ENCODE data around the gene MAML3. TPM values are rescaled to one million over a fixed set of nuclear protein-coding genes. Genes with fewer than 3 reads are reported as not detected.

MAML3 gene
- total RNA-seq, 1 donor from 2014 or later: 8.1 TPM

GRCh38 chr4:139749835-139750498, 404.0 kb downstream of the MAML3 start:
- Mint-ChIP-seq H3K9me3 (ENCODE audit: unreplicated experiment) (no peaks in the 10 kb centered on the region), H3K27me3 (ENCODE audit: low read depth, unreplicated experiment) (no peaks in the 10 kb centered on the region), H3K4me1 (ENCODE audit: low read depth, unreplicated experiment) (peaks cover 6% of the 10 kb centered on the region), H3K4me3 (ENCODE audit: unreplicated experiment) (no peak overlapping the region), H3K36me3 (ENCODE audit: low read depth, unreplicated experiment) (no peaks in the 10 kb centered on the region), H3K27ac (ENCODE audit: unreplicated experiment) (no peak overlapping the region)
- Histone ChIP-seq H3K9me3 (ENCODE audit: insufficient read depth, low read depth, low read length) (no peaks in the 10 kb centered on the region), H3K27ac (ENCODE audit: low read depth, low read length) (no peak overlapping the region), H3K4me1 (ENCODE audit: insufficient read depth, low read length) (no peaks in the 10 kb centered on the region), H3K27me3 (ENCODE audit: insufficient read depth, low read length) (no peaks in the 10 kb centered on the region), H3K4me2 (ENCODE audit: low read length) (no peak overlapping the region), H3K4me3 (ENCODE audit: insufficient read depth, low read depth, low read length) (no peak overlapping the region), H3K9ac (ENCODE audit: low read length) (no peak overlapping the region), H3K36me3 (ENCODE audit: insufficient read depth, low read length) (no peaks in the 10 kb centered on the region), H2AFZ (ENCODE audit: low read depth, low read length) (no peak overlapping the region), H3K79me2 (ENCODE audit: insufficient read depth, low read length) (no peaks in the 10 kb centered on the region), H4K20me1 (ENCODE audit: insufficient read depth, low read length) (no peaks in the 10 kb centered on the region)
- DNase-seq (ENCODE audit: low read depth) (no peak), FAIRE-seq (no peak)
- TF ChIP-seq EZH2 (IDR thresholded peaks at IDR 0.05; ENCODE audit: insufficient read depth, low read length) (no peak), CTCF (IDR thresholded peaks at IDR 0.05; ENCODE audit: insufficient read depth, low read depth, low read length) (no peak)

- Histone ChIP-seq H4K20me1 (ENCODE audit: insufficient read depth, low read length) (no peaks in the 10 kb centered on the region), H3K4me2 (ENCODE audit: low read length) (no peak overlapping the region), H3K9ac (ENCODE audit: low read length) (no peak overlapping the region), H3K4me3 (ENCODE audit: insufficient read depth, low read depth, low read length) (no peak overlapping the region), H3K9me3 (ENCODE audit: insufficient read depth, low read depth, low read length) (no peaks in the 10 kb centered on the region), H3K27me3 (ENCODE audit: insufficient read depth, low read length) (no peaks in the 10 kb centered on the region), H3K36me3 (ENCODE audit: insufficient read depth, low read length) (no peaks in the 10 kb centered on the region), H2AFZ (ENCODE audit: low read depth, low read length) (no peak overlapping the region), H3K27ac (ENCODE audit: low read depth, low read length) (no peak overlapping the region), H3K79me2 (ENCODE audit: insufficient read depth, low read length) (no peaks in the 10 kb centered on the region), H3K4me1 (ENCODE audit: insufficient read depth, low read length) (no peaks in the 10 kb centered on the region)
- Mint-ChIP-seq H3K4me3 (ENCODE audit: unreplicated experiment) (no peak overlapping the region), H3K36me3 (ENCODE audit: low read depth, unreplicated experiment) (no peaks in the 10 kb centered on the region), H3K27ac (ENCODE audit: unreplicated experiment) (no peak overlapping the region), H3K9me3 (ENCODE audit: unreplicated experiment) (no peaks in the 10 kb centered on the region), H3K4me1 (ENCODE audit: low read depth, unreplicated experiment) (peaks cover 6% of the 10 kb centered on the region), H3K27me3 (ENCODE audit: low read depth, unreplicated experiment) (no peaks in the 10 kb centered on the region)
- no peak for TF ChIP-seq CTCF (IDR thresholded peaks at IDR 0.05; ENCODE audit: insufficient read depth, low read depth, low read length)
- DNase-seq (ENCODE audit: low read depth): no peak
- FAIRE-seq: no peak
Observed at GRCh38 chr4:139749338-139749737, 404.6 kb downstream of the MAML3 start.

GRCh38 chr4:139746431-139747171, 407.4 kb downstream of the MAML3 start:
- Histone ChIP-seq H3K9ac (ENCODE audit: low read length) (no peak overlapping the region), H3K79me2 (ENCODE audit: insufficient read depth, low read length) (no peaks in the 10 kb centered on the region), H3K4me1 (ENCODE audit: insufficient read depth, low read length) (no peaks in the 10 kb centered on the region), H3K9me3 (ENCODE audit: insufficient read depth, low read depth, low read length) (no peaks in the 10 kb centered on the region), H3K27ac (ENCODE audit: low read depth, low read length) (no peak overlapping the region), H3K4me2 (ENCODE audit: low read length) (peak overlapping the region; percentile 30), H2AFZ (ENCODE audit: low read depth, low read length) (no peak overlapping the region), H3K36me3 (ENCODE audit: insufficient read depth, low read length) (no peaks in the 10 kb centered on the region), H3K4me3 (ENCODE audit: insufficient read depth, low read depth, low read length) (no peak overlapping the region), H3K27me3 (ENCODE audit: insufficient read depth, low read length) (no peaks in the 10 kb centered on the region), H4K20me1 (ENCODE audit: insufficient read depth, low read length) (no peaks in the 10 kb centered on the region)
- Mint-ChIP-seq H3K9me3 (ENCODE audit: unreplicated experiment) (no peaks in the 10 kb centered on the region), H3K4me1 (ENCODE audit: low read depth, unreplicated experiment) (peaks cover 15% of the 10 kb centered on the region), H3K4me3 (ENCODE audit: unreplicated experiment) (no peak overlapping the region), H3K36me3 (ENCODE audit: low read depth, unreplicated experiment) (no peaks in the 10 kb centered on the region), H3K27me3 (ENCODE audit: low read depth, unreplicated experiment) (no peaks in the 10 kb centered on the region), H3K27ac (ENCODE audit: unreplicated experiment) (no peak overlapping the region)
- DNase-seq (ENCODE audit: low read depth) (no peak), FAIRE-seq (no peak)
- TF ChIP-seq CTCF (IDR thresholded peaks at IDR 0.05; ENCODE audit: insufficient read depth, low read depth, low read length) (no peak), EZH2 (IDR thresholded peaks at IDR 0.05; ENCODE audit: insufficient read depth, low read length) (no peak)

All from astrocyte (in vitro differentiated cells and primary cell).